ENCODE measurements around the gene HBB.

The HBB gene

DNA sequence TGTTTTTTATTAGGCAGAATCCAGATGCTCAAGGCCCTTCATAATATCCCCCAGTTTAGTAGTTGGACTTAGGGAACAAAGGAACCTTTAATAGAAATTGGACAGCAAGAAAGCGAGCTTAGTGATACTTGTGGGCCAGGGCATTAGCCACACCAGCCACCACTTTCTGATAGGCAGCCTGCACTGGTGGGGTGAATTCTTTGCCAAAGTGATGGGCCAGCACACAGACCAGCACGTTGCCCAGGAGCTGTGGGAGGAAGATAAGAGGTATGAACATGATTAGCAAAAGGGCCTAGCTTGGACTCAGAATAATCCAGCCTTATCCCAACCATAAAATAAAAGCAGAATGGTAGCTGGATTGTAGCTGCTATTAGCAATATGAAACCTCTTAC lies 1.4 kb downstream of the HBB start:
- DNase-seq, result no peak

DNA sequence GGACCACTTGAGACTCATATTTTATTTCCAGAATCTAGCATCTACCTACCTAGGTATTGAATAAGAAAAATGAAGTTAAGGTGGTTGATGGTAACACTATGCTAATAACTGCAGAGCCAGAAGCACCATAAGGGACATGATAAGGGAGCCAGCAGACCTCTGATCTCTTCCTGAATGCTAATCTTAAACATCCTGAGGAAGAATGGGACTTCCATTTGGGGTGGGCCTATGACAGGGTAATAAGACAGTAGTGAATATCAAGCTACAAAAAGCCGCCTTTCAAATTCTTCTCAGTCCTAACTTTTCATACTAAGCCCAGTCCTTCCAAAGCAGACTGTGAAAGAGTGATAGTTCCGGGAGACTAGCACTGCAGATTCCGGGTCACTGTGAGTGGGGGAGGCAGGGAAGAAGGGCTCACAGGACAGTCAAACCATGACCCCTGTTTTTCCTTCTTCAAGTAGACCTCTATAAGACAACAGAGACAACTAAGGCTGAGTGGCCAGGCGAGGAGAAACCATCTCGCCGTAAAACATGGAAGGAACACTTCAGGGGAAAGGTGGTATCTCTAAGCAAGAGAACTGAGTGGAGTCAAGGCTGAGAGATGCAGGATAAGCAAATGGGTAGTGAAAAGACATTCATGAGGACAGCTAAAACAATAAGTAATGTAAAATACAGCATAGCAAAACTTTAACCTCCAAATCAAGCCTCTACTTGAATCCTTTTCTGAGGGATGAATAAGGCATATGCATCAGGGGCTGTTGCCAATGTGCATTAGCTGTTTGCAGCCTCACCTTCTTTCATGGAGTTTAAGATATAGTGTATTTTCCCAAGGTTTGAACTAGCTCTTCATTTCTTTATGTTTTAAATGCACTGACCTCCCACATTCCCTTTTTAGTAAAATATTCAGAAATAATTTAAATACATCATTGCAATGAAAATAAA lies 2.1 kb downstream of the HBB start:
- no peak for DNase-seq

DNA sequence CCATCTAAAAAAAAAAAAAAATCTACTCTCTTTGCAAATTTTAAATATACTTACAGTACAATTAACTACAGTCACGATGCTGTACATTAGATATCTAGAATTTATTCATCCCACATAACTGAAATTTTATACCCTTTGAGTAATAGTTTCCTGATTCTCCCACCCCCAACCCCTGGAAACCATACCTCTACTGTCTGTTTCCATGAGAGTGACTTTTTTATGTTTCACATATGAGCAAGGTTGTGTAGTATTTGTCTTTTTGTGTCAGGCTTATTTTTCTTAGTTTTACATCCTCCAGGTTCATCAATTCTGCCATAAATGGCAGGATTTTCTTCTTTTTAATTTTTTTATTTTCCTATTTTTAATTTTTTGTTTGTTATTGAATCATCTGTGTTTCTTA lies 3.2 kb downstream of the HBB start:
- DNase-seq, result no peak

DNA sequence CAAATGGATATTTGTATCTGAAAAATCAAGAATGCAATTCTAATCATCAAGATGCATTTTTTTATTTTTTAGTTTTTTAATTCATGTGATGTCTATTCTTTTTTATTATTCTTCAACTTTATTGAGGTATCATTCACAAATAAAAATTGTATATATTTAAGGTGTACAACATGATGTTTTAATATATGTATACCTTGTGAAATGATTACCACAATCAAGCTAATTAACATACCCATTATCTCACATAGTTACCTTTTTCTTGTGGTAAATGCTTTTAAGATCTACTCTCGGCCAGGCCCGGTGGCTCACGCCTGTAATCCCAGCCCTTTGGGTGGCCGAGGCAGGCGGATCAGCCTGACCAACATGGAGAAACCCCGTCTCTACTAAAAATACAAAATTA lies 3.7 kb downstream of the HBB start:
- DNase-seq, result no peak

- DNase-seq, result no peak
Measured at GRCh38 chr11:5210376-5210885, 16.4 kb downstream of the HBB start.

GRCh38 chr11:5204787-5205186 lies 22.1 kb downstream of the HBB start:
- peak; percentile 52 to 53 for DNase-seq

GRCh38 chr11:5203366-5203765 lies 23.5 kb downstream of the HBB start:
- no peak for DNase-seq

DNA sequence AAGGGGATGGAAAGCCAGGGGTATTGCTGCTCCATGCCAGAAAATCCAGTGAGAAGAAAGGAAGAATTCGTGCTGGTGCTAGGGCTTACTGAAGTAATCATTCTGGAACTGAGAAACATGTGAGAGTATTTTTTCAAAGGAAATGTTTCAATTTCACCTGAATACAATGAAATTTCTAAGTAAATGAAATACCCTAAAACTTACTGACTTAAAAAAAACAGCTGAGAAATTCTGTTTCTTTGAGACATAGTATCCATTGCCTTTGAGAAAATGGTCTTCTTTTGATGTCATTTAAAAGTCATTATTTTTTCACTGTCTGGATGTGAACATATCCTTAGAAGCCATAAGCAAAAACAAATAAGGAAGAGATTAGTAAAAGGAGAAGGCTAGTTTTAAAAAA lies 26.3 kb downstream of the HBB start, which contains the start of gene OR51V1:
OR51V1 (minus strand) TSS at position 101 of the 400 bp plus-strand sequence; CDS start at position 101, 0 bp downstream.
- no peak for DNase-seq

DNA sequence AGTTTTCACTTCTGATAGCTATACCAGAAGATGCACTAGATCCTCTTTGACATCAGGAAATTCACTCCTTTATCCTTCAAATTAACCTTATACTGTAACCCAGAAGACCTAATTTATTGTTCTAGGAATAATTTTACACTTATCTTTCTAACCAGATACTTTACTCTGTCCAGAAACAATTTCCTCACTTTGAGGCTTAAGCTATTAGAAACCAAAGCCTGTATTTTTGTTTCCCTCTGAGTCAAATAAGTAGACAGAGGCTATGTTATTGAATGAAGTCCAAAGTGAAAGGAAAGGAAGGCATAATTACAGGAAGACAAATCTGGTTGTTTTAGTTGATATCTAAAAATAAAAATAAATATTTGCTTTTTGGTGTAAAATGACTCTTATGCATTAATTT lies 28.6 kb downstream of the HBB start:
- DNase-seq, result no peak

DNA sequence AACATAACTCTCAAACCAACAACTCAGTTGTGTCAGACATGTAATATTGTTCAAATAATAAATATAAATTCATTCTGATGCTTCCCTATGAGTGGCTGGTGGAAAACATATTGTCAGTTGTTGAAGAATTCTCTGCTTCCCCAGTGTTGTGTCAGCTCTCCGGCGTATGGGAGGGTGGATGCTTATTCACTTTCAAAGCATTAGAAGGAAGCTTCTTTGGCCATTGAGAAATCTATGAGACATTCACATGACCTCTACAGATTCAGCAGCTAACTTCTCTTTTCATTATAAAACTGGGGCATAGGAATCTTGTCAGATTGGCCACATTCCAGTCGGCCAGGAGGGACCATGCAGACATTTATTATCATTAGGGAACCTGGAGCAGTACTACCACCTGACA lies 29.3 kb downstream of the HBB start:
- peak; percentile 83 to 87 for DNase-seq

DNA sequence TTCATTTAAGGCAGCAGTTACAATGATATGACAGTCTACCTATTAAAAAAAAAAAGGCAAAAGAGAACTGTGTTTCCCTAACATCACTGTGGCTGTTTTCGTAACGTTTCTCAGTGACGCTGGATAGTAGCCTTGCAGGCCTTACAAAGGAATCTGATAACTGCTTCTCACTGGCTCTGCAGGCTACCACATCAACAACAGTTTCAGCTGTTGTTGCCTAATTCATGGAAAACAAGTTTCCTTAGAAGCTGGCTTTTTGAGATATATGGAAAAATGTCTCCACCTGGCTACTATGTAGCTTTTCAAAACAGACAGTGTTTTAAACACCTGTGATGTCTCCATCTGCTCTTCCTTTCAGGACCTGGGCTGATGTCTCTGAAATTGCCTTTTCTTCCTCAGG lies 30.1 kb downstream of the HBB start:
- DNase-seq, result no peak

DNA sequence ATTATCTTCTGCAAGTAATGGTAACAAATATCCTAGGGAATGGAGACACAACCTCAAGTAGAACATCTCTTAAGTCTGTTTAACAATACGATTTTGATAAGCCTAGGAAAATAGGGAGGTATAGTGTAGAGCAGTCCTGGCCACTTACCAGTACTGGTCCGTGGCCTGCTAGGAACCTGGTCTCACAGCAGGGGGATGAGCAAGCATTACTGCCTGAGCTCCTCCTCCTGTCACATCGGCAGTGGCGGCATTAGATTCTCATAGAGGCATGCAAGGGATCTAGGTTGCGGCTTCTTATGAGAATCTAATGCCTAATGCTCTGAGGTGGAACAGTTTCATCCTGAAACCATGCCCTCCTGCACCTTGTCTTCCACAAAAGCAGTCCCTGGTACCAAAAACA lies 30.8 kb downstream of the HBB start:
- DNase-seq, result no peak

GRCh38 chr11:5192738-5193137 lies 34.1 kb downstream of the HBB start:
- no peak for DNase-seq

GRCh38 chr11:5188201-5188600 lies 38.7 kb downstream of the HBB start:
- no peak for DNase-seq

DNA sequence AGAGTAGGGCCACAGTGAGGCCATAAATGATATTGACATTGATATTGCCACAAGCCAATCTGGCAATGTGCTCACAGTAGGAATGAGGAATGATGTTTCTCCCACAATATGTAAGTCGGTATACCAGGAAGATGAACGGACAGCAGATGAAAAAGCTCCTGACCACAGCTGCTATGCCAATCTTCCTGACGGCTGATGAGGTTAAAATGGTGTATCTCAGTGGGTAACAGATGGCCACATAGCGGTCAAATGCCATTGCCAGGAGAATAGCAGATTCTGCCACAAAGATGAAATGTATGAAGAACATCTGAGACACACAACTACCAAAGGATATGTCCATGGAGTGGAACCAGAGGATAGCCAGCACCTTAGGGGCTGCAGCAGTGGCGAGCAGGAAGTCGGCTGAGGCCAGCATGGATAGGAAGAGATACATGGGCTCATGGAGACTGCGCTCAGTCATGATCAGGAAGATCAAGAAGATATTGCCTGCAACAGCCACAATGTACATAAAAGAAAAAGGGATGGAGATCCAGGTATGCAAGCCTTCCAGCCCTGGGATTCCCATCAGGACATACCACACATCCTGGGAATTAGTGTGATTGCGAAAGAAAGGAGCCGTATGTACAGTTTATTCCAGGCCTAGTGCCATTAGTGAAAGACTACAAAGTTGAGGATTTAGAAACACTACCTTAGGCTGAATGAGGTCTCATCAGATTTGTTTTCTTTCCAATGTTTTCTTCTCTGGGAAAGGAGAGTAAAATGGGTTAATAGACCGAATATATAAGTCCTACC lies 48.6 kb downstream of the HBB start:
- DNase-seq, result no peak

Measured in inflammatory macrophage (primary cell).